Cardiac fibroblast (primary cell): ENCODE results near the gene TRAK1.

ENCODE experiments used
- DNase-seq, 2 donors: peaks; one replicate each; pipeline versions ENCODE4 v3.0.0 to v3.0.0-alpha.2; 2010; ENCODE audit warnings: low read depth in 2 of 2
- H3K4me3 ChIP-seq, 2 donors: replicated peaks in 1 of 2; 1 replicate in 1 of 2; 2 replicates in 1 of 2; pipeline ENCODE4 v1.5.1; 2011; ENCODE audit warnings: low read depth in 2 of 2, low read length in 2 of 2, mild to moderate bottlenecking in 2 of 2, moderate library complexity in 1 of 2
- TF ChIP-seq, protein P1 (sequence below): IDR thresholded peaks from one replicate; pipeline ENCODE4 v1.5.1; 2011; ENCODE audit warnings: low read depth, mild to moderate bottlenecking, low read length, inconsistent platforms

The TRAK1 gene

DNA sequence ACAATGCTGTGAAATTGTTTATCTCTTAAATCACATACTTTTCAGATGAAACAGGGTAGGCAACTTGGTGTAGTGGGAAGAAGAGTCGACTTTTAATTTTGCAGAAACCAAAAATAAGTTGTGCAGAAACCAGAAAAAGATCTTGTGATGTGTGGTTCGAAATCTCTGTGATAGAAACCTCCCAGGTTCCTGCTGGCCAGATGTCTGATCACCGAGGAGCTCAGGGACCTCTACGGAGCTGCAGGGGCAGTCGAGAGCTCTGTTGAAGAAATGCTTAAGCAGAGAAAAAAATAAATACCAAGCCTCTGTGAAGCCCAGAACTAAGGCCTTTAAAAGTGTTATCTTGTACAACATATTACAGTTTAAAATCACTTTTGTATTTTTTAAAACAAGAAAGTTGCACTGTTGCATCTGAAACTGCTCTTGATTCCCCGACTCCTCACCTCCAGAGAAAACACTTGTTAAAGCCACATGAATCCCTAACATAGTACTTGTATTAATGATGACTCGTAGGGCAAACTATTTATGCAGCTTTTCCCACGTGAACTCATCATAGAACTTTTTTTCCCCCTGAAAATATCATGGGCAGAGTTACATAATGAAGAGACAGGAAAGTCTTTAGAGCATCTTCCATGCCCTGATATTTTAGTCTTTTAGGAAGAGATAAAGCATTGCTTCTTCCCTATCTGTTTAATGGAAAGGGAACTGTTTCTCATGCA, 123.6 kb downstream of the TRAK1 start:
- TF ChIP-seq, protein P1, sequence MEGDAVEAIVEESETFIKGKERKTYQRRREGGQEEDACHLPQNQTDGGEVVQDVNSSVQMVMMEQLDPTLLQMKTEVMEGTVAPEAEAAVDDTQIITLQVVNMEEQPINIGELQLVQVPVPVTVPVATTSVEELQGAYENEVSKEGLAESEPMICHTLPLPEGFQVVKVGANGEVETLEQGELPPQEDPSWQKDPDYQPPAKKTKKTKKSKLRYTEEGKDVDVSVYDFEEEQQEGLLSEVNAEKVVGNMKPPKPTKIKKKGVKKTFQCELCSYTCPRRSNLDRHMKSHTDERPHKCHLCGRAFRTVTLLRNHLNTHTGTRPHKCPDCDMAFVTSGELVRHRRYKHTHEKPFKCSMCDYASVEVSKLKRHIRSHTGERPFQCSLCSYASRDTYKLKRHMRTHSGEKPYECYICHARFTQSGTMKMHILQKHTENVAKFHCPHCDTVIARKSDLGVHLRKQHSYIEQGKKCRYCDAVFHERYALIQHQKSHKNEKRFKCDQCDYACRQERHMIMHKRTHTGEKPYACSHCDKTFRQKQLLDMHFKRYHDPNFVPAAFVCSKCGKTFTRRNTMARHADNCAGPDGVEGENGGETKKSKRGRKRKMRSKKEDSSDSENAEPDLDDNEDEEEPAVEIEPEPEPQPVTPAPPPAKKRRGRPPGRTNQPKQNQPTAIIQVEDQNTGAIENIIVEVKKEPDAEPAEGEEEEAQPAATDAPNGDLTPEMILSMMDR = no peak
- no peak overlapping the region for H3K4me3 ChIP-seq
- peak in 1 of 2 donors; percentile 56 for DNase-seq

DNA sequence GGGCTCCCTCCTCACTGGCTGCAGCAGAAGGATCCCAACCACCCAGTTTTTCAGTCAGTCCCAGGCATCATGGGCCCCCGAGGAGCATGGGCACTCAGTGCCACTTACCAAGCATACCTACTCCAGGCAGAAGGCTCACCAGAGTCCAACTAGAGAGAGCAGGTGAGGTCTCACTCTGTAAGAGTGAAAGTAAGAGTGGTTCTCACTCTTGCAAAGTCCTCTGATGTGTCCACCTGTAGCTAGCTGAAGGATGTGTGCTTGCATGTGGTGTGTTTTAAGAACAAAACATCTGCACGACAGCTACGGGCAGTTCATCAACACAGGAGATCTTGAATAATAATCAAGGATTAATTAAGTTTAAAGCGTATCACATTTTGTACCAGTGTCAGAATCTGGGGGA, 125.1 kb downstream of the TRAK1 start:
- no peak for DNase-seq
- no peak overlapping the region for H3K4me3 ChIP-seq
- TF ChIP-seq, protein P1 = no peak

DNA sequence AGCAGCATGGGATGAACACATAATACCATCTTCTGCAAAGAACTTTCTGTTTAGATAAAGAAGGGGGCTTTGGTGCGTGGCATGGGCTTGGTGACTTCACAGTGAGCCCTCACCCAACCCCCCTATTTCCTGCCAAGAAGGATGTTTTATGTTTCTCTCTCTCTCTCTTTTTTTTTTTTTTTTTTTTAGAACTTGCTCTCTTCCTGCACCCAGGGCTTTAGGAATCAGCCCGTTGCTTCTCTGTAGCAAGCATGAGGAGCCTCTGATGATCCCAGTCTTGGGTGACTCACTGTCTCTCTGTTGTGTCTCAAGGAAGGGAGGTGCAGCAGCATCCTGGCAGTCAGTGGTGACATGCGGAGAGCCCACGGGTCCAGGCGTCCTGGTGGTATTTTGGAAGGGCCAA, 125.8 kb downstream of the TRAK1 start:
- TF ChIP-seq, protein P1 = no peak
- H3K4me3 ChIP-seq = no peak overlapping the region
- peak in 1 of 2 donors; percentile 77 for DNase-seq

DNA sequence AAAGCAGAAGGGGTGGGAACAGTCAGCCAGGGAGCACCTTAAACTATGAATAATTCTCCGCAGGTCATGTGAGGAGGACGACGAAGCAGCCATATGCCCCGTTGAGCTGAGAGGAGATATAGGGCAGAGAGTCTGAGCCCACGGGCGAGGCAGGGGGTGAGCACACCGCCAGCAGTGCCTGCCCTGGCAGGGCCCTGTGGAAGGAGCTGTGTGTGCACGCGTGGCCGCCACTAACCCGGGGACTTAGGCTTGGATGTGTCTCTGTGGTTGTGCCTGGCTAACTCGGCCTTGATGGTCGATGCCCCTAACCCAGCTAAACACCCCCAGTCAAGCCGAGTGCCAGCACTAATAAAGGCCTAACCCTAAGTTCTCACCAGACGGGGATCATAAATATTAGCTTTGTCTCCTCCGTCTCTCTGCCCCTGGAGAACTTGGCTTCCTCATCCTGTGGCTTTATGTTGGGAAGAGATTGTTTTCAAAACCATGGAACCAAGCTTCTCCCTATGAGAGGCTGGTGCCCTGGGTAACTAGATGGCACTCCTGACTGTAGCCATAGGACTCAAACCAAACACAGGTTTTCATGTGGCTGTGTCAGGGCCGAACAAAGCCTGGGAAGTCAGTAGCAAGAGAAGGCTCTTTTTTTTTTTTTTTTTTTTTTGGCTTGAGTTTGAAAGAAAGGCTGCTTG, 129.4 kb downstream of the TRAK1 start:
- no peak overlapping the region for H3K4me3 ChIP-seq
- no peak for DNase-seq
- TF ChIP-seq, protein P1 = no peak

DNA sequence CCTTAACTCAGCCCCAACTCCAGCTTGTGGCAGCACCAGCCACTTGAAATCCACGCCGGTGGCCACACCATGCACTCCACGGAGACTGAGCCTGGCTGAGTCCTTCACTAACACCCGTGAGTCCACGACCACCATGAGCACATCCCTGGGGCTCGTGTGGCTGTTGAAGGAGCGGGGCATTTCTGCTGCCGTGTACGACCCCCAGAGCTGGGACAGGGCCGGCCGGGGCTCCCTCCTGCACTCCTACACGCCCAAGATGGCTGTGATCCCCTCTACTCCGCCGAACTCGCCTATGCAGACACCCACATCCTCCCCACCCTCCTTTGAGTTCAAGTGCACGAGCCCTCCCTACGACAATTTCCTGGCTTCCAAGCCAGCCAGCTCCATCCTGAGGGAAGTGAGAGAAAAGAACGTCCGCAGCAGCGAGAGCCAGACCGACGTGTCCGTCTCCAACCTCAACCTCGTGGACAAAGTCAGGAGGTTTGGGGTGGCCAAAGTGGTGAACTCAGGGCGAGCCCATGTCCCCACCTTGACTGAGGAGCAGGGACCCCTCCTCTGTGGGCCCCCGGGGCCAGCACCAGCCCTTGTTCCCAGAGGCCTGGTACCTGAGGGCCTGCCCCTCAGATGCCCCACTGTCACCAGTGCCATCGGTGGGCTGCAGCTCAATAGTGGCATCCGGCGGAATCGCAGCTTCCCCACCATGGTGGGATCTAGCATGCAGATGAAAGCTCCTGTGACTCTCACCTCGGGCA, 132.0 kb downstream of the TRAK1 start:
- TF ChIP-seq, protein P1 = no peak

DNA sequence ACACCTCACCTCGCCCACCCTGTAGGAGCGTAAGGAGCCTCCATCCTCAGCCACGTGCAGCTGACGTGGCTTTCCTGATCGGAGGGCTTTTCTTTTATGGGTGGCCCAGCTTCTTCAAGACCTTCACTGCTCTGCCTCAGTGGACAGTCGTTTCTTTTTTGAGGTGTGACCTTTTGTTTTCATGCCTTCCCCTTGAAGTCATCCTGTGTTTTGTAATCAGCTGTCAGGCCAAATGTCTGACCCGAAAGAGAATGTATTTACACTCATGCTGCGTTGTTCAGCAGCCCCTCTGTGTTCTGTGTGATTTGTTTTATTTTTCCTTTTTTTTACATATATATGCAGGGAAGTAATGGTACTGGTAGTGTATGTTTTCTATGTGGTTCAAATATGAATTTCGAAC, 133.0 kb downstream of the TRAK1 start:
- H3K4me3 ChIP-seq = no peak overlapping the region
- DNase-seq = no peak
- TF ChIP-seq, protein P1 = no peak

More for the DNA sequence above, 132.0 kb downstream of the TRAK1 start:
- no peak for DNase-seq
- no peak overlapping the region for H3K4me3 ChIP-seq
